Forelimb muscle (tissue), 1 donor: ENCODE results near the gene ZC3H12C. TPM values are rescaled to one million over a fixed set of nuclear protein-coding genes. Genes with fewer than 3 reads are reported as not detected.
"Not testable (repeated sequence)": the region's sequence is repeated elsewhere in the genome, so short reads cannot be mapped to it uniquely, and the experiment has no call there.

Experiments used
- DNase-seq: peaks from one replicate; pipeline ENCODE4 v3.0.0-alpha.2; 2013; ENCODE audit warnings: low read depth
- polyA plus RNA-seq: library from polyadenylated mRNA; unstranded; fragments of 120-200 nt; gene quantifications from one replicate; pipeline ENCODE4 v1.2.1, GENCODE V29; 2013; ENCODE audit not compliant: insufficient read length

Gene ZC3H12C
- 9.0 TPM for polyA plus RNA-seq

GRCh38 chr11:110092515-110093406 is at the start of gene ZC3H12C:
Gene ZC3H12C, plus strand, starts transcription at chr11:110093392. Its CDS starts 20 bp downstream, at chr11:110093412.
- DNase-seq, result no peak

DNA sequence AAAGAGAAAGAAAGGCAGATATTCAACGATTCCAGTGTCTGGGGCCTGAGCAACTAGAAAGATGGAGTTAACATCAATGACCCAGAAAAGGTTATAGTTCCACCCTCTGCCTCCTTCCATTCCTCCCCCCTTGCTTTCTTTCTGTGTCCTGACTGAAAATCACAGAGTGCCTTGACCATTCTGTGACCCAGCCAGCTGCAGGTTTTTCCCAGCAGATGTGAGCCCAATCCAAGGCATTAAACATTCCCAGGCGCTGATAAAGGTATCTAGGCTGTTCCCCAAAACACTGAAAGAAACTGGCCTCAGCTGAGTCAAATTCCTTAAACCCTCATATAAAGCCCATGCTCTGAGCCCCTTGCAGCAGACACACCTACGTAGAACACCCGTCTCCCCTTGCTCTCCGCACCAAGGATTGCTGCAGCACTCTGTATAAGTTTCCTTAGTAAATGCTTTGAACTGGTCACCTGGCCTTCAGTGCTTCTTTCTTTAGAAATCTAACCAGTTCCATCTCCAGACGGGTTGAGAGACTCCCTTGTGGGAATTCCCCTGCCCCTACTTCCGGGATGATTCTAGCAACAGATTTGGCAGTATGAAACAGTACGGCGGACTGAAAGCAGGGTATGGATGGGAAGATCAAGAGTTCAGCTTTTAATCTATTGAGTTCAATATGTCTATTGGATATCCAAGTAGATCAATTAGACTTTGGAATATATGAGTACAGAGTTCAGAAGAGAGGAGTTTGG is 48.8 kb upstream of the ZC3H12C start:
- DNase-seq, result no peak

DNA sequence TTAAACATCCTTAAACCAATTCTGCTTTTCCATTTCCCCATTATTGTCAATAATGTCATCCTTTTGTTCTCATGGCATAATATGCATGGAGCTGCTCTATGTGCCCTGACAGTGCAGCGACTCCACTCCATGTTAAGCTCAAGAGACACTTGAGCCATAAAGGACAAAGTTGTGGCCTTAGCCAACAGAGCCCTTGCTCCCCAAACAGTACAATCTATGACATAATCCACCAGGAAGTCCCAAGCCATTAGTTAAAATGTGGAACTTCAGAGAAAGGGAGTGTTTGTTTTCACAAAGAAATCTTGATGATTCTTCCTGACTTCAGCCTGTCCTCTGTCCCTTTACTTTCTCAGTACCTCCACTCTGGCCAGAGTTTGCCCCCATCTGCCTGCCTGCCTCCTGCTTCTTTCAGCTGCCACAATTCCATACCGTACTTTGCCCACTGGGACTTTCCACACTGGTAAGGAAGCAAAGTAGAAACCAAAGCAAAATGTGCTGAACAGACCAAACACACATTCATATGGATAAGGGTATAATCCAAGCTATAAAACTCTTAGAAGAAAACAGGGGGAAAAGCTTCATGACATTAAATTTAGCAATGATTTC is 46.3 kb upstream of the ZC3H12C start:
- DNase-seq, result no peak

DNA sequence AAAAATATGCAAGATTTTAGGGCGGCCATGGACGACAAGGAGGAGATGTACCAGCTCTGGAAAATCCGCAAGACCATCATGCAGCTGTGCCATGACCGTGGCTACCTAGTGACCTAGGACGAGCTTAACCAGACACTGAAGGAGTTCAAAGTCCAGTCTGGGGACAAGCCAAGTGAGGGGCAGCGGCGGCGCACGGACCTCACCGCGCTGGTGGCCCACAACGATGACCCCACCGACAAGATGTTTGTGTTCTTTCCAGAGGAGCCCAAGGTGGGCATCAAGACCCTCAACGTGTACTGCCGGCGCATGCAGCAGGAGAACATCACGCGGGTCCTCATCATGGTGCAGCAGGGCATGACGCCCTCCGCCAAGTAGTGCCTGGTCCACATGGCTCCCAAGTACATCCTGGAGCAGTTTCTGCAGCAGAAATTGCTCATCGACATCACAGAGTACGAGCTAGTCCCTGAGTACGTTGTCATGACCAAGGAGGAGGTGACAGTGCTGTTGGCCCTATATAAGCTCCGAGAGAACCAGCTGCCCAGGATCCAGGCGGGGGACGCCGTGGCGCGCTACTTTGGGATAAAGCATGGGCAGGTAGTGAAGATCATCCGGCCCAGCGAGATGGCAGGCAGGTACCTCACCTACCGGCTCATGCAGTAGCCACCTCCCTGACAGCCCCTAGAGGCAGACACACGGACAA is 43.5 kb upstream of the ZC3H12C start:
- no peak for DNase-seq

DNA sequence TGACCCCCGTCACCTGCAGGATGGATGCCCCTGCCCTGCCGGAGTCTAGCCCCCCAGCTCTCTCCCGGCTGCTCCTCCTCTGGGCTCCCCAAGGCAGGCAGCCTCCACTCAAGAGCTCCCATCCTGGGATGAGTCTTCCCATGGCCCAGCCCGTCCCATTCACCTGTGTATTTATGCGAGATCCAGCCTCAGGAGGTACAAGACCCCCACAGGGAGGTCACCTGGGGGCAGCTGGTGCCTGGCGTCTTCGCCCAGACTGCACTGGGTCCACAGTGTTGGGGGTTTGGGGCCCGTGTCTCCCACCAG is 43.0 kb upstream of the ZC3H12C start:
- no peak for DNase-seq

DNA sequence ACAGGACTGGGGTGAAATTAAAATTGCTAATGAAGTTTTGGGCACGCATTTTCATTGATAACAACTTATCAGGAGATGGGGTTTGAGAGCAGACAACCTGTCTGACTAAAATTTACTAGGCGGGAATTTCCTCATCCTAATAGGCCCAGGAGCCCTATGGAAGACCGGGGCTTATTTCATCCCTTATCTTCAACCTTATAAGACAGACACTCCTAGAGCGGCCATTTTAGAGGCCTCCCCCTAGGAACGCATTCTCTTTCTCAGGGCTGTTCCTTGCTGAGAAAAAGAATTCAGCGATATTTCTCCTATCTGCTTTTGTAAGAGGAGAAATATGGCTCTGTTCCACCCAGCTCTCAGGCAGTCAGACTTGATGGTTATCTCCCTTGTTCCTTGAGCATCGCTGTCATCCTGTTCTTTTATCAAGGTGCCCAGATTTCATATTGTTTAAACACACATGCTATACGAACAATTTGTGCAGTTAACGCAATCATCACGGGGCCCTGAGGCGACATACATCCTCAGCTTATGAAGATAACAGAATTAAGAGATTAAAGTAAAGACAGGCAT is 39.3 kb upstream of the ZC3H12C start:
- no peak for DNase-seq

GRCh38 chr11:110056956-110057355 is 36.2 kb upstream of the ZC3H12C start:
- DNase-seq, result no peak

DNA sequence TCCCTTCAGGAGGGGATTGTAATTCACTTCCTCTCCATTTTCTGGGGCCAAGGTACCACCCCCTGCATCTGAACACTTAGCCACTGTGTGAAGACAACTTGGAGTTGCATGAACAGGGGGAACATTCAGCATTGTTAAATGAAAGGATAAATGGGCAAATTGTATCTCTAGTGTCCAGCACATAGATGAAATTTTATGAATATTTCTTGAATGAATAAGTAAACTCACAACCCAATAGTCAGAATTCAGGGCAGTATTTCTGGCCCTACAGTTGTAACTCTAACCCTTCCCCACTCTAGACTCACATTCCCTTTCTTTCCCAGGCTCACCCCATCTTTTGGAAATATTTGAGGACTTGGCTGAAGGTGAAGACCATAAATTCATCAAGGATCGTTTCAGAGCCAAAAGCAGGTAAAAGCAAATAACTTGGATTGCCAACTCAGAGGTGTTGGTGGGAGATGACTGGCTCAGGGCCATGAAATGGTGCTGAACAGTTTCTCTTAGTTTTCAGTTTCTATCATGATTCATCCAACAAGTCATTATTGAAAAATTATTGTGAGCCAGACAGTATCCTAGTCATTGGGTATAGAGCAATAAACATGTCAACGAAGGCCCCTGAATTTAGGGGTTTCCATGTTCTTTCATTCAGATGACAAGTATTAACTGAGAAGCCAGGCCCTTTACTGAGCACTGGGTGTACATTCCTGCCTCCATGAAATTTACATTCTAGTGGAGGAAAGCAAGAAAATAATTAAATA is 33.3 kb upstream of the ZC3H12C start:
- no peak for DNase-seq

GRCh38 chr11:110061296-110061695 is 31.9 kb upstream of the ZC3H12C start:
- no peak for DNase-seq

DNA sequence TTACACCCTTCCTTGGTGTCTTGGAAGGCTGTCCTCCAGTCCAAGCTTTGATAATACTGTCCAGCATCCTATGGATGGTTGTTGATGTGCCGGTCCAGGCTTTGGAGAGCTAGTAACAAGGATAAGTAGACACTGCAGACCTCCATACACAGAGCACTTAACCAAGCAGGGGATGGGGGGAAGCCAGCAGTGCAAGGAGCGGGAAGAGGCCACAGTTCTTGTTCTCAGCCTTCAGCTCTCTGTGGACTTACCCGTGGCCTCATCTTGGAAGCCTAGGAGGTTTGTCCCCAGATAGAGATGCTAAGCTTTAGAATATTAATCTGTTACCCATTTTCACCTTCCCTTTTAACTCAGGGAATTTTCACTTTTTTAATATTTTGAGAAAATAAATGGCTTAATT is 30.9 kb upstream of the ZC3H12C start:
- DNase-seq, result no peak

DNA sequence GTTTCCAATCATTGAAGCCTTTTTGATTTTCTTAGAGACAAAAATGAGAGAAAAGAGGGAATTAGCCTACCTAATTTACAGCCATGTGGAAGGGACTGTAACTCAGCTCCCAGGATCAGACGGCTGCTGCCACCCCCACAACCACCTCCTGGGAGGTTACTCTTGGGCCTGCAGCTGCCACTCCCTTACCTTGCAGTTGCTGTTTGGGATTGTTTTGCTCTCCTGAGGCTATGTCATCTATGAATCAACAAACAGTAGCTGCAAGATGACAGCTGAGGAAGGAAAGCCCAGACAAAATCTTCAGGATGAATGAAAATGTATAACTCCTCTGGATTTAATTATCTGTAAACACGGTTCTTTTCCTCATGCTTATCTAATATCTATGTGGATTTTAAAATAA is 28.0 kb upstream of the ZC3H12C start:
- no peak for DNase-seq

- DNase-seq, result not testable (repeated sequence)
These were observed 25.2 kb upstream of the ZC3H12C start for GRCh38 chr11:110068001-110068400.

- DNase-seq, result no peak
These were observed 23.9 kb upstream of the ZC3H12C start for GRCh38 chr11:110069158-110069737.

GRCh38 chr11:110070176-110070575 is 23.0 kb upstream of the ZC3H12C start:
- DNase-seq, result no peak

DNA sequence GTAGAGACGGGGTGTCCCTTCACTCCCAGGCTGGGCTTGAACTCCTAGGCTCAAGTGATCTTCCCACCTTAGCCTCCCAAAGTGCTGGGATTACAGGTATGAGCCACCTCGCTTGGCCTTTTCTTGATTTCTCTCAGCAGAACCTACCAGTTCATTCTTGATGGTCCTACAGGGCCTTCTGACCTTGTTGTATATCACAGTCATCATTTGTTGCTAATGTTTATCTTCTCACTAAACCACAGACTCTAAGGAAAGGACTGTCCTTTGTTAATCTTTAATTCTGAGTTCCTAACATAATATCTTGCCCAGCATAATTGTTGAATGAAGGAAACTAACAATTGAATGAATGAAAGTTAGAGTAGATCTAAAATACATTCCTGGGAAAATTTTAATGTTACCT is 22.0 kb upstream of the ZC3H12C start:
- DNase-seq, result no peak

DNA sequence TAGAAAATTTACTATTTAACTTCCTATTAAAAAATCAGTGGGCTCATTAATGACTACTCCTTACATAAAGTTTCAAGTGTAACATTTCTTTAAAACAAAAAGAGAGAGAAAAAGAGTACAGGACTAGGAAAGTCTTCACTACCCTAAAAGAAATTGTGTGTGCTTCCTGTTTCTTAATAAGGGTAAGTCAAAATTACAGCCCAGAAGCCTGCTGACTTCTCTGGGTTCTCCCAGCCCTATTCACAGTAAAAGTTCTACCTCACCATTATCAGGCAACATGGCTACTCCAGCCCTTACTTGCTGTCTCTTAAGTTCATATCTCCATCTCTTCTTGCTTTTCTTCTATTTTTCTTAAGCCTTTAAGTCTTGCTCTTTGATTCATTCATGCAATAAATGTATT is 20.3 kb upstream of the ZC3H12C start:
- DNase-seq, result no peak

GRCh38 chr11:110074499-110074898 is 18.7 kb upstream of the ZC3H12C start:
- DNase-seq, result no peak

- no peak for DNase-seq
These were observed 17.9 kb upstream of the ZC3H12C start for GRCh38 chr11:110075105-110075846.

GRCh38 chr11:110075847-110076208 is 17.4 kb upstream of the ZC3H12C start:
- no peak for DNase-seq

DNA sequence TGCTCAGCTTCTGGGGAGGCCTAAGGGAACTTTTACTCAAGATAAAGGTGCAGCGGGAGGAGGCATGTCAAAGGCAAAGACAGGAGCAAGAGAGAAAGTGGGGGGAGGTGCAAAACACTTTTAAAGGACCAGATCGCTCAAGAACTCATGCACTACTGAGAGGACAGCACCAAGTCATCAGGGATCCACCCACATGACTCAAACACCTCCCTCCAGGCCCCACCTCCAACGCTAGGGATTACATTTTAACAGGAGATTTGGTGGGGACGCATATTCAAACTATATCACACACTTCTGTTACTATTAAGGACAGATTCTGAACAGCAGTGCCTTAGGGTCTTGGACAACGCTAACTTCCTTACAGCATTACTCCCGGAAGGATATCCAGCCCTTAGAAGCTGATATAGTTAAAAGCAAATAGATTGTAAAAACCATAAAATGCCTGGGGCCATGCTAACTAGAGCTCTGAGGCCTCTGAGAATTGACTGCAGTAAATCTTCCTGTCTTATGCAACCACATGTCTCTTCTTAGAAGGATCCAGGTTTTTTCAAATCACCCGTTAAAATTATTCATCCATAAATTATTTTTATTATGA is 16.7 kb upstream of the ZC3H12C start:
- no peak for DNase-seq
